Esophagus muscularis mucosa (tissue), 4 donors: ENCODE results near the gene OIP5. TPM values are rescaled to one million over a fixed set of nuclear protein-coding genes. Genes with fewer than 3 reads are reported as not detected.

Source experiments
- DNase-seq: peaks from one replicate; pipeline ENCODE4 v3.0.0-alpha.2; 2017; ENCODE audit errors: extremely low spot score
- H3K27ac ChIP-seq, 4 donors: fragments of 200-600 bp; sonication (generic); replicated peaks in 1 of 4; 1 replicate in 3 of 4; 2 replicates in 1 of 4; pipeline ENCODE4 v1.5.1; 2016 to 2019; ENCODE audit warnings: mild to moderate bottlenecking in 1 of 4
- H3K27me3 ChIP-seq, 4 donors: fragments of 200-600 bp; sonication (generic); one replicate each; pipeline versions ENCODE4 v1.5.1 to v1.6.0; 2016 to 2019
- H3K36me3 ChIP-seq, 4 donors: fragments of 200-600 bp; sonication (generic); one replicate each; pipeline ENCODE4 v1.5.1; 2016 to 2019
- H3K4me1 ChIP-seq, 4 donors: fragments of 200-600 bp; sonication (generic); one replicate each; pipeline ENCODE4 v1.5.1; 2016 to 2019
- H3K4me3 ChIP-seq, 4 donors: fragments of 200-600 bp; sonication (generic); 1 replicate in 2 of 4; 2 replicates in 2 of 4; pipeline ENCODE4 v1.5.1; 2016 to 2019; ENCODE audit warnings: mild to moderate bottlenecking in 4 of 4, moderate library complexity in 1 of 4
- H3K9me3 ChIP-seq, 4 donors: fragments of 200-600 bp; sonication (generic); 1 replicate in 3 of 4; 2 replicates in 1 of 4; pipeline ENCODE4 v1.5.1; 2016 to 2019
- CTCF ChIP-seq, 3 experiments: fragments of 200-600 bp in 2 of 3; fragments of 450-650 bp in 1 of 3; sonication (generic) in 2 of 3; IDR thresholded peaks; one replicate each; pipeline ENCODE4 v1.5.1; 2017 to 2019; ENCODE audit warnings: antibody characterized with exemption in 3 of 3, mild to moderate bottlenecking in 2 of 3, moderate library complexity in 1 of 3
- EP300 ChIP-seq: sonication (generic); formaldehyde crosslinking; IDR thresholded peaks from one replicate; pipeline ENCODE4 v1.6.1; 2017; ENCODE audit warnings: antibody characterized with exemption
- POLR2A ChIP-seq: fragments of 450-650 bp; IDR thresholded peaks from one replicate; pipeline ENCODE4 v1.6.1; 2017; ENCODE audit warnings: antibody characterized with exemption, moderate library complexity, mild to moderate bottlenecking, low read depth
- POLR2AphosphoS5 ChIP-seq, 2 donors: sonication (generic); formaldehyde crosslinking; IDR thresholded peaks; one replicate each; pipeline ENCODE4 v1.6.1; 2017; ENCODE audit warnings: antibody characterized with exemption in 2 of 2
- WGBS: methylation state at CpG from one replicate; pipeline ENCODE4 v1.1.5; 2018; 5-methylcytosine and 5-hydroxymethylcytosine counted together
- intact Hi-C: fragments of 100-400 bp; cut with DNase I; formaldehyde crosslinking; loops from one replicate; pipeline ENCODE4 v1.15.1; 2023
- total RNA-seq, 4 donors: library from RNA; depleted of rRNA; stranded (reverse); fragments of >200 nt; gene quantifications; one replicate each; pipeline versions ENCODE4 v1.1.0 to v1.2.1, GENCODE V29; 2016

Gene OIP5
- total RNA-seq, 4 donors from 2014 or later = 0.39 TPM; not detected in 3

GRCh38 chr15:41289953-41290352 lies 42.4 kb downstream of the OIP5 start:
- Histone ChIP-seq H3K36me3 (peaks cover 19 to 90% (median 46%) of the 10 kb centered on the region in 4 donors), H3K9me3 (no peaks in the 10 kb centered on the region), H3K4me1 (peaks cover 24 to 44% (median 36%) of the 10 kb centered on the region in 4 donors), H3K27me3 (no peaks in the 10 kb centered on the region), H3K27ac (no peak overlapping the region), H3K4me3 (no peak overlapping the region)
- TF ChIP-seq POLR2A (no peak), EP300 (no peak), POLR2AphosphoS5 (IDR thresholded peaks at IDR 0.05) (no peak), CTCF (IDR thresholded peaks at IDR 0.05) (no peak)
- intact Hi-C loops = loop anchor here (5.0 kb wide), 2 partner anchors 42 to 58 kb away; partner anchors contain the start of genes CHP1, EXD1, NUSAP1 and OIP5
- WGBS = 84% methylated on average over 2 of the region's 2 CpGs
- no peak for DNase-seq

GRCh38 chr15:41288464-41288863 lies 43.9 kb downstream of the OIP5 start:
- H3K36me3 ChIP-seq = peaks cover 19 to 76% (median 39%) of the 10 kb centered on the region in 4 donors
- 47% methylated on average over 1 of the region's 1 CpG for WGBS
- DNase-seq = no peak

GRCh38 chr15:41286665-41287333 lies 45.6 kb downstream of the OIP5 start:
- no peak for TF ChIP-seq POLR2AphosphoS5 (IDR thresholded peaks at IDR 0.05)
- no peak for TF ChIP-seq EP300
- no peak for TF ChIP-seq POLR2A
- TF ChIP-seq CTCF (IDR thresholded peaks at IDR 0.05) = no peak
- Histone ChIP-seq H3K36me3 (peaks cover 19 to 62% (median 36%) of the 10 kb centered on the region in 4 donors), H3K27me3 (no peaks in the 10 kb centered on the region), H3K27ac (no peak overlapping the region), H3K4me3 (no peak overlapping the region), H3K4me1 (peaks cover 28 to 50% (median 43%) of the 10 kb centered on the region in 4 donors), H3K9me3 (no peaks in the 10 kb centered on the region)
- DNase-seq = no peak
- 93% methylated on average over 6 of the region's 6 CpGs for WGBS
- intact Hi-C loops = loop anchor here (5.0 kb wide), 2 partner anchors 46 to 54 kb away; partner anchors contain the start of genes CHP1, EXD1, NUSAP1 and OIP5

More at GRCh38 chr15:41288464-41288863, 43.9 kb downstream of the OIP5 start:
- Histone ChIP-seq H3K4me3 (no peak overlapping the region), H3K27me3 (no peaks in the 10 kb centered on the region), H3K27ac (peak overlapping the region in 1 of 4 donors; percentile 13), H3K9me3 (no peaks in the 10 kb centered on the region), H3K4me1 (peaks cover 24 to 45% (median 38%) of the 10 kb centered on the region in 4 donors)
- intact Hi-C loops = loop anchor here (5.0 kb wide), 2 partner anchors 44 to 56 kb away; partner anchors contain the start of genes CHP1, EXD1, NUSAP1 and OIP5
- no peak for TF ChIP-seq POLR2AphosphoS5 (IDR thresholded peaks at IDR 0.05)
- no peak for TF ChIP-seq CTCF (IDR thresholded peaks at IDR 0.05)
- no peak for TF ChIP-seq POLR2A
- TF ChIP-seq EP300 = no peak

- H3K9me3 ChIP-seq = no peaks in the 10 kb centered on the region
- peaks cover 19 to 47% (median 37%) of the 10 kb centered on the region in 4 donors for H3K36me3 ChIP-seq
- peaks cover 28 to 47% (median 43%) of the 10 kb centered on the region in 4 donors for H3K4me1 ChIP-seq
- TF ChIP-seq POLR2AphosphoS5 (IDR thresholded peaks at IDR 0.05) (no peak), POLR2A (no peak), CTCF (IDR thresholded peaks at IDR 0.05) (no peak), EP300 (no peak)
- WGBS = 45% methylated on average over 7 of the region's 7 CpGs
- H3K4me3 ChIP-seq = peak overlapping the region; percentile 83 to 99 (median 89)
- peak overlapping the region; percentile 90 to 96 (median 92) for H3K27ac ChIP-seq
- H3K27me3 ChIP-seq = no peaks in the 10 kb centered on the region
- intact Hi-C loops = loop anchor here (5.0 kb wide), 2 partner anchors 47 to 53 kb away; partner anchors contain the start of genes CHP1, EXD1, NUSAP1 and OIP5
- no peak for DNase-seq
These were observed 47.1 kb downstream of the OIP5 start for GRCh38 chr15:41285285-41285684.
